IMR-90 (cell line): Measurements from ENCODE around the gene LGI1. TPM values are rescaled to one million over a fixed set of nuclear protein-coding genes. Genes with fewer than 3 reads are reported as not detected.

Source experiments
- ATAC-seq: fragments of 200-7000 bp; cut with Tn5 transposase; 2 replicates; pipeline ENCODE4 v1.9.1; 2020; ENCODE audit warnings: low read depth, mild to moderate bottlenecking, moderate library complexity
- BruUV-seq: library from RNA; stranded (reverse); fragments of 400-500 nt; replicated peaks from 2 replicates; lab custom pipeline; 2021; lab: Mats Ljungman, UMichigan
- CTCF ChIA-PET: fragments of 300-600 bp; formaldehyde crosslinking; extraction: SDS; loops from one replicate; lab custom pipeline; 2021; ENCODE audit warnings: antibody characterized with exemption; lab: Yijun Ruan, JAX
- POLR2A ChIA-PET: fragments of 300-600 bp; sonication (Branson Sonifier 250); formaldehyde crosslinking; loops from one replicate; lab custom pipeline; 2022; ENCODE audit warnings: antibody characterized with exemption; ENCODE audit not compliant: unreplicated experiment; lab: Charles Lee
- DNase-seq: peaks from one replicate; pipeline ENCODE4 v3.0.0; 2013
- H2AFZ ChIP-seq: replicated peaks from 2 replicates; pipeline ENCODE3; 2013; ENCODE audit warnings: low read length, mild to moderate bottlenecking; ENCODE audit not compliant: poor library complexity
- H2AK5ac ChIP-seq: 2 replicates; pipeline ENCODE4 v1.6.1; 2013; ENCODE audit warnings: low read depth, low read length, inconsistent platforms
- H2AK9ac ChIP-seq: replicated peaks from 2 replicates; pipeline ENCODE3; 2013; ENCODE audit warnings: mild to moderate bottlenecking, low read depth, low read length, moderate library complexity; ENCODE audit not compliant: poor library complexity
- H2BK120ac ChIP-seq: 2 replicates; pipeline ENCODE4 v1.6.1; 2013; ENCODE audit warnings: low read depth, low read length, inconsistent platforms
- H2BK15ac ChIP-seq: 3 replicates; pipeline ENCODE4 v1.6.1; 2013; ENCODE audit warnings: low read depth, low read length, inconsistent platforms
- H2BK20ac ChIP-seq: 2 replicates; pipeline ENCODE4 v1.6.1; 2013; ENCODE audit warnings: low read depth, mild to moderate bottlenecking, inconsistent platforms, low read length, moderate library complexity
- H2BK5ac ChIP-seq: 2 replicates; pipeline ENCODE4 v1.6.1; 2013; ENCODE audit warnings: mild to moderate bottlenecking, low read depth, low read length, inconsistent platforms; ENCODE audit not compliant: poor library complexity, severe bottlenecking
- H3K14ac ChIP-seq: replicated peaks from 2 replicates; pipeline ENCODE4 v1.6.1; 2013; ENCODE audit warnings: low read depth, low read length, inconsistent platforms
- H3K18ac ChIP-seq: 2 replicates; pipeline ENCODE4 v1.6.1; 2013; ENCODE audit warnings: low read depth, low read length, control low read depth
- H3K23ac ChIP-seq: 2 replicates; pipeline ENCODE4 v1.6.1; 2013; ENCODE audit warnings: low read depth, low read length, inconsistent platforms
- H3K27ac ChIP-seq: 2 replicates; pipeline ENCODE4 v1.5.1; 2013; ENCODE audit warnings: mild to moderate bottlenecking, control low read depth, low read length; ENCODE audit not compliant: insufficient read depth
- H3K27me3 ChIP-seq: 2 replicates; pipeline ENCODE4 v1.6.1; 2013; ENCODE audit warnings: low read length; ENCODE audit not compliant: control insufficient read depth, insufficient read depth
- H3K36me3 ChIP-seq: 2 replicates; pipeline ENCODE4 v1.6.1; 2013; ENCODE audit warnings: low read length, mixed read lengths; ENCODE audit not compliant: control insufficient read depth, insufficient read depth
- H3K4ac ChIP-seq: 2 replicates; pipeline ENCODE4 v1.6.1; 2013; ENCODE audit warnings: low read depth, low read length, inconsistent platforms
- H3K4me1 ChIP-seq: 2 replicates; pipeline ENCODE4 v1.6.1; 2013; ENCODE audit warnings: low read length, mixed read lengths; ENCODE audit not compliant: control insufficient read depth, insufficient read depth
- H3K4me2 ChIP-seq: 2 replicates; pipeline ENCODE4 v1.6.1; 2013; ENCODE audit warnings: low read depth, mild to moderate bottlenecking, control low read depth, low read length, moderate library complexity
- H3K4me3 ChIP-seq: 2 replicates; pipeline ENCODE4 v1.5.1; 2013; ENCODE audit warnings: low read depth, mild to moderate bottlenecking, control low read depth, low read length, moderate library complexity; ENCODE audit not compliant: insufficient read depth
- H3K56ac ChIP-seq: 2 replicates; pipeline ENCODE4 v1.6.1; 2013; ENCODE audit warnings: low read length, inconsistent platforms; ENCODE audit not compliant: insufficient read depth; ENCODE audit errors: extremely low read depth
- H3K79me1 ChIP-seq, 2 experiments: 2 replicates each; pipeline ENCODE4 v1.6.1; 2013; ENCODE audit warnings: low read length in 2 of 2, inconsistent platforms in 1 of 2, low read depth in 1 of 2
- H3K9ac ChIP-seq: 2 replicates; pipeline ENCODE4 v1.6.1; 2013; ENCODE audit warnings: low read depth, low read length, control low read depth
- H3K9me1 ChIP-seq: 2 replicates; pipeline ENCODE4 v1.6.1; 2013; ENCODE audit warnings: low read length, inconsistent platforms; ENCODE audit not compliant: insufficient read depth
- H3K9me3 ChIP-seq: 2 replicates; pipeline ENCODE4 v1.6.1; 2013; ENCODE audit warnings: low read length; ENCODE audit not compliant: control insufficient read depth, insufficient read depth
- H4K20me1 ChIP-seq: 2 replicates; pipeline ENCODE4 v1.6.1; 2013; ENCODE audit warnings: low read length, inconsistent platforms; ENCODE audit not compliant: insufficient read depth
- H4K5ac ChIP-seq: 2 replicates; pipeline ENCODE4 v1.6.1; 2013; ENCODE audit warnings: mild to moderate bottlenecking, low read depth, low read length, control low read depth
- H4K8ac ChIP-seq, 2 experiments: 2 replicates each; pipeline ENCODE4 v1.6.1; 2013; ENCODE audit warnings: low read depth in 2 of 2, low read length in 2 of 2, control low read depth in 1 of 2, inconsistent platforms in 1 of 2
- H4K91ac ChIP-seq: 2 replicates; pipeline ENCODE4 v1.6.1; 2013; ENCODE audit warnings: low read depth, low read length, inconsistent platforms; ENCODE audit not compliant: insufficient read depth
- BHLHE40 ChIP-seq: fragments of 150-350 bp; IDR thresholded peaks from 2 replicates; pipeline ENCODE4 v1.6.1; 2016; ENCODE audit warnings: mild to moderate bottlenecking, low read depth, low read length
- CEBPB ChIP-seq: IDR thresholded peaks from 2 replicates; pipeline ENCODE4 v1.6.1; 2012; ENCODE audit warnings: low read depth, low read length, improper control_type of control experiment
- CHD1 ChIP-seq: IDR thresholded peaks from 2 replicates; pipeline ENCODE4 v1.6.1; 2012; ENCODE audit warnings: low read depth, low read length, improper control_type of control experiment
- CTCF ChIP-seq: conservative IDR thresholded peaks from 2 replicates; pipeline ENCODE4 v1.5.1; 2012; ENCODE audit warnings: mild to moderate bottlenecking, low read depth, low read length, improper control_type of control experiment
- FOS ChIP-seq: fragments of 150-350 bp; IDR thresholded peaks from 2 replicates; pipeline ENCODE4 v1.6.1; 2016; ENCODE audit warnings: low read depth, low read length
- MAFK ChIP-seq: IDR thresholded peaks from 2 replicates; pipeline ENCODE4 v1.6.1; 2012; ENCODE audit warnings: low read depth, low read length, improper control_type of control experiment
- MAZ ChIP-seq: IDR thresholded peaks from 2 replicates; pipeline ENCODE4 v1.6.1; 2012; ENCODE audit warnings: low read depth, mild to moderate bottlenecking, low read length, improper control_type of control experiment, moderate library complexity, borderline replicate concordance
- MXI1 ChIP-seq: IDR thresholded peaks from 2 replicates; pipeline ENCODE4 v1.6.1; 2012; ENCODE audit warnings: low read depth, mild to moderate bottlenecking, low read length, moderate library complexity, borderline replicate concordance
- NFE2L2 ChIP-seq: fragments of 150-350 bp; IDR thresholded peaks from 2 replicates; pipeline ENCODE4 v1.6.1; 2016; ENCODE audit warnings: low read depth, mild to moderate bottlenecking, low read length
- POLR2A ChIP-seq: IDR thresholded peaks from 2 replicates; pipeline ENCODE4 v1.6.1; 2012; ENCODE audit warnings: mild to moderate bottlenecking, low read depth, low read length
- RAD21 ChIP-seq: IDR thresholded peaks from 2 replicates; pipeline ENCODE4 v1.6.1; 2012; ENCODE audit warnings: low read length, improper control_type of control experiment
- RCOR1 ChIP-seq: IDR thresholded peaks from 2 replicates; pipeline ENCODE4 v1.6.1; 2012; ENCODE audit warnings: mild to moderate bottlenecking, low read length, improper control_type of control experiment; ENCODE audit not compliant: insufficient replicate concordance
- RFX5 ChIP-seq: IDR thresholded peaks from 2 replicates; pipeline ENCODE4 v1.8.0; 2012; ENCODE audit warnings: low read depth, mild to moderate bottlenecking, low read length, moderate library complexity
- SMC3 ChIP-seq: fragments of 150-350 bp; IDR thresholded peaks from 2 replicates; pipeline ENCODE4 v1.6.1; 2016; ENCODE audit warnings: low read depth, mild to moderate bottlenecking, antibody characterized with exemption, low read length, moderate library complexity
- WGBS, 2 experiments: methylation state at CpG; one replicate each; pipeline versions ENCODE4 v1.1.5 to v1.1.7; 2013; ENCODE audit warnings: missing lambda C conversion rate in 2 of 2; ENCODE audit not compliant: insufficient read length in 1 of 2; ENCODE audit errors: extremely low coverage in 2 of 2; 5-methylcytosine and 5-hydroxymethylcytosine counted together
- dilution Hi-C: fragments of 300-500 bp; cut with HindIII; formaldehyde crosslinking; loops from one replicate; pipeline ENCODE4 v1.14.3; 2018; ENCODE audit warnings: low sequenced_read_pairs; ENCODE audit not compliant: unreplicated experiment
- in situ Hi-C: fragments of 300-500 bp; cut with MboI; formaldehyde crosslinking; loops from 3 replicates; pipeline ENCODE4 v1.14.3; 2019; ENCODE audit warnings: low sequenced_read_pairs, inconsistent platforms, mixed read lengths
- intact Hi-C: fragments of 100-400 bp; cut with micrococcal nuclease; formaldehyde crosslinking; loops from 2 replicates; pipeline ENCODE4 v1.10.0; 2022
- polyA plus RNA-seq, 3 experiments: library from polyadenylated mRNA; depleted of rRNA; stranded (reverse); fragments of >200 nt; gene quantifications; 2 replicates each; pipeline ENCODE4 v1.2.3, GENCODE V29; 2012; ENCODE audit warnings: low replicate concordance in 1 of 3
- total RNA-seq: library from RNA; depleted of rRNA; stranded (reverse); fragments of >200 nt; gene quantifications from 2 replicates; pipeline ENCODE4 v1.2.3, GENCODE V29; 2012
- TF ChIP-seq, protein P1 (sequence below): fragments of 150-350 bp; IDR thresholded peaks from 2 replicates; pipeline ENCODE4 v1.6.1; 2017; ENCODE audit warnings: mild to moderate bottlenecking, antibody characterized with exemption, low read length, low read depth
- TF ChIP-seq, protein P2 (sequence below): fragments of 150-350 bp; IDR thresholded peaks from 2 replicates; pipeline ENCODE4 v1.6.1; 2016; ENCODE audit warnings: low read depth, mild to moderate bottlenecking, low read length, moderate library complexity, borderline replicate concordance

Gene LGI1
- total and polyA plus RNA-seq, 2 of the 4 experiments (the other 2 are of a cell fraction), result not detected

GRCh38 chr10:93841961-93842360 is 84.2 kb downstream of the LGI1 start:
- no peak overlapping the region for H2AFZ ChIP-seq
- H2AK5ac ChIP-seq, result no peak overlapping the region
- H3K9me3 ChIP-seq, result no peaks in the 10 kb centered on the region
- CTCF ChIA-PET, result interaction anchor here (1.0 kb wide), 1 partner anchor 17 kb away, joined by 3 read pairs; no protein-coding TSS in a partner anchor
- peaks cover 14% of the 10 kb centered on the region for H3K27me3 ChIP-seq
- H4K8ac ChIP-seq, result no peak overlapping the region
- H3K4me2 ChIP-seq, result no peak overlapping the region
- H3K36me3 ChIP-seq, result no peaks in the 10 kb centered on the region
- H4K91ac ChIP-seq, result no peak overlapping the region
- no peak overlapping the region for H3K27ac ChIP-seq
- H3K4me3 ChIP-seq, result no peak overlapping the region
- H3K18ac ChIP-seq, result no peak overlapping the region
- no peaks in the 10 kb centered on the region for H3K79me1 ChIP-seq
- intact Hi-C loops, result no loop called here
- in situ Hi-C loops, result no loop called here
- ATAC-seq, result no peak
- H3K14ac ChIP-seq, result no peak overlapping the region
- H3K23ac ChIP-seq, result no peak overlapping the region
- no peak overlapping the region for H2BK5ac ChIP-seq
- H4K5ac ChIP-seq, result no peak overlapping the region
- no peak overlapping the region for H2BK20ac ChIP-seq
- no peak overlapping the region for H3K56ac ChIP-seq
- H3K9me1 ChIP-seq, result no peaks in the 10 kb centered on the region
- H3K4me1 ChIP-seq, result no peaks in the 10 kb centered on the region
- no peak overlapping the region for H2BK120ac ChIP-seq
- POLR2A ChIA-PET, result no interaction called here
- no peak for DNase-seq
- WGBS, 2 experiments, result 10% methylated on average over 3 of the region's 3 CpGs; no CpG with 5 or more reads in 1 of the 2 experiments
- no peak overlapping the region for H3K9ac ChIP-seq
- no peak overlapping the region for H3K4ac ChIP-seq
- BruUV-seq, result no TSS peak
- TF ChIP-seq FOS (no peak), RAD21 (no peak), CHD1 (no peak), NFE2L2 (no peak), CTCF (no peak), BHLHE40 (no peak), POLR2A (no peak), RFX5 (no peak), MAZ (no peak), SMC3 (no peak), MXI1 (no peak), MAFK (no peak), CEBPB (no peak), RCOR1 (no peak)
- TF ChIP-seq, protein P1, sequence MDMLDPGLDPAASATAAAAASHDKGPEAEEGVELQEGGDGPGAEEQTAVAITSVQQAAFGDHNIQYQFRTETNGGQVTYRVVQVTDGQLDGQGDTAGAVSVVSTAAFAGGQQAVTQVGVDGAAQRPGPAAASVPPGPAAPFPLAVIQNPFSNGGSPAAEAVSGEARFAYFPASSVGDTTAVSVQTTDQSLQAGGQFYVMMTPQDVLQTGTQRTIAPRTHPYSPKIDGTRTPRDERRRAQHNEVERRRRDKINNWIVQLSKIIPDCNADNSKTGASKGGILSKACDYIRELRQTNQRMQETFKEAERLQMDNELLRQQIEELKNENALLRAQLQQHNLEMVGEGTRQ, result no peak
- TF ChIP-seq, protein P2, sequence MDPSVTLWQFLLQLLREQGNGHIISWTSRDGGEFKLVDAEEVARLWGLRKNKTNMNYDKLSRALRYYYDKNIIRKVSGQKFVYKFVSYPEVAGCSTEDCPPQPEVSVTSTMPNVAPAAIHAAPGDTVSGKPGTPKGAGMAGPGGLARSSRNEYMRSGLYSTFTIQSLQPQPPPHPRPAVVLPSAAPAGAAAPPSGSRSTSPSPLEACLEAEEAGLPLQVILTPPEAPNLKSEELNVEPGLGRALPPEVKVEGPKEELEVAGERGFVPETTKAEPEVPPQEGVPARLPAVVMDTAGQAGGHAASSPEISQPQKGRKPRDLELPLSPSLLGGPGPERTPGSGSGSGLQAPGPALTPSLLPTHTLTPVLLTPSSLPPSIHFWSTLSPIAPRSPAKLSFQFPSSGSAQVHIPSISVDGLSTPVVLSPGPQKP, result no peak
- H2BK15ac ChIP-seq, result no peak overlapping the region
- H4K20me1 ChIP-seq, result no peaks in the 10 kb centered on the region
- dilution Hi-C loops, result no loop called here
- no peak overlapping the region for H2AK9ac ChIP-seq
